HuH-7 (cell line): ENCODE measurements around the gene PLEKHM3.

ENCODE experiments used
- DNase-seq: peaks from one replicate; pipeline ENCODE4 v3.0.0; 2011; ENCODE audit warnings: low spot score

PLEKHM3 gene

GRCh38 chr2:207887500-207887899, 137.8 kb downstream of the PLEKHM3 start:
- DNase-seq = no peak

GRCh38 chr2:207885010-207885409, 140.3 kb downstream of the PLEKHM3 start:
- DNase-seq = no peak

DNA sequence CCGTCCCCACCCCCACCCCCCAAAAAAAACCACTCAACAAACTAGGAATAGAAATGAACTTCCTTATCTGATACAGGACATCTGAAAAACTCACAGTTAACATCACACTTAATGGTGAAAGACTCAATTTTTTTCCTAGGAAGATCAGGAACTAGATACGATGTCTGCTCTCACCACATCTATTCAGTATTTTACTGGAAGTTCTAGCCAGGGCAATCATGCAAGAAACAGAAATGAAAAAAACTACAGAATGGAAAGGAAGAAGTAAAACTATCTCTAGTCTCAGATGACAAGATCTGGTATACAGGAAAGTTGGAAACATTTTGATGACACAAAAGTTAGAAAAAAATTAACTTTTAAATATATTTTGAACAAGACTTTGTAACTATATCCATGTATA, 141.2 kb downstream of the PLEKHM3 start:
- no peak for DNase-seq

DNA sequence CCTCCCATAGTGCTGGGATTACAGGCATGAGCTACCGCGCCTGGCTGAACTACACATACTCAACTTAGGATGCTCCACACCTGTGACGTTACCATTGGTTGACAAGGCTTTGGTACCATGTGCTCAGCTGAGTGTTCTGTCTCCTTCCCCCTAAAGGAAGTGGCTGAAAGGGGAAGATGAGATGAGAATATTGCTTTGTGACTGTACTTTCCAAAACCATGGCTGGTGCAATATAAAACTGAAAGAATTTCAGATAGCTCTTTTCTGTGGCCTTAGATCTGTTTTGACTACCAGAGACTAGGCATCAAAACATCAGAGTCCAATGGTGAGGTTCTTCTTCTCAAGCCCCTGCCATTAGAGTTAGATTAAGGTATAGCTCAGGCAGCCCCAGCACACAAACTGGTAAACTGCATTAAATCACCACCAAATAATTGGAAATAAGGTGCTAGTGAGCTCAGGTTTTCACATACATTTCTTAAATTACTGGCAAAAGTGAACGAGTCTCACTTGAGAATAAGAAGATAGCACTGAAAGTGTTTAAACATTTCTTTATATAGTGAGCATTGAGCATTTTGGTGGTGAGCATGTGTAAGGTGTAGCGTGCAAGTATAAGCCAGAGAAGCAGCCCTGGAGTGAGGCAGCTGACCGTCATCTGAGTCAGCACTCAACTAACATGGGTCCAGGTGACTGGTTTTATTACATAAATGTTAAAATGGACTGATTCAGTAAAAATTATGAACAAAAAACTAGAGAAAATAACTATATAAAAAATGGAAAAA, 142.1 kb downstream of the PLEKHM3 start:
- no peak for DNase-seq

DNA sequence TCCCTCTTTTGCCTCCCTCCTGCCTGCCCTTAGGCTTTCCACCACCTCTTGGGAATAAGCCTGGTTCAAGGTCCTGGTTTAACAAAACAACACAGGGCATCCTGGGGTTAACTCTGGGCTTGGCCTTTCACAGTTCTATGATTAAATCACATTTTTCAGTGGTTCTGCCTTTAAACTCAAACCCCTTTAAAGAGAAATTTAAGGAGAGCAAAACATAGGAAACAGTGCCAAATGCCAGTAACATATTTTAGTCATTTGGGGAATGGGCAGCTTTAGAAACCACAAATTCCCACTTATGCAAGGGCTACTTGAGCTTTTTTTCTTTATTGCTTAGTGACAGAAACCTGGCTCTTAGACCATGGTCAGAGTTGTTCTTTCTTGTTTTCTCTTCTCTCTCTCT, 143.4 kb downstream of the PLEKHM3 start:
- DNase-seq = no peak

- peak; percentile 23 for DNase-seq
Observed at GRCh38 chr2:207879536-207879935, 145.8 kb downstream of the PLEKHM3 start.

DNA sequence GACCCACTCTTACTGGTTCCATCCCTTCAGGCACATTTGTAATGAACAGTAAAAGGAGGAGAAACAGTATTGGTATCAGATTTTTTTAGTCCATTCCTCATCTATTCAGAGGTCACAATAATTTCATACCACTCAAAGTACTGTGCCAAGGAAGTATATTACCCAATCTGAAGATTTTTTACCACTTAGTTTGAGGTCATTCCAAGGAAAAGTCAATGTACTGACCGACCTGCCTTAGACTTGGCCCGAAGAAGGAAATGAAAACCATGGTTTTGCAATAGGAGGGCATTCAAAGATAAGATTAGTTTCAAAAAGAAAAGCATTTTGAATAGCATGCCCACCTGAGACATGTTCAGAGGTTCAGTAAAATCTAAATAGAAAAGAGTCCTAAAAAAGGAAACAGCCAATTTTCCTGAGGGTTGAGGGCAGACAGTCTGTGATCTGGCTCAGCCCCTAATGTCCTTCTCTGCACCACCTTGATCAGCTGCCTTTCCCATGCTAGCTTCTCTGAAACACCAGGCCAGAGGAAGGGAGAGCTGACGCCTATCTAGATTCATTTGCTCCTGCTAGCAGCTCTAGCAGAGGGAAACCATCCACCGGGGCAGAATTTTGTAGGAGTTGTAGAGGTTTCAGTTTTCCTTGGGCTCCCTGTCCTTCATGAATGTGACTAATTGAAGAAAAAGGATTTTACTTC, 148.3 kb downstream of the PLEKHM3 start:
- DNase-seq = no peak

GRCh38 chr2:207875473-207876212, 149.7 kb downstream of the PLEKHM3 start:
- no peak for DNase-seq

DNA sequence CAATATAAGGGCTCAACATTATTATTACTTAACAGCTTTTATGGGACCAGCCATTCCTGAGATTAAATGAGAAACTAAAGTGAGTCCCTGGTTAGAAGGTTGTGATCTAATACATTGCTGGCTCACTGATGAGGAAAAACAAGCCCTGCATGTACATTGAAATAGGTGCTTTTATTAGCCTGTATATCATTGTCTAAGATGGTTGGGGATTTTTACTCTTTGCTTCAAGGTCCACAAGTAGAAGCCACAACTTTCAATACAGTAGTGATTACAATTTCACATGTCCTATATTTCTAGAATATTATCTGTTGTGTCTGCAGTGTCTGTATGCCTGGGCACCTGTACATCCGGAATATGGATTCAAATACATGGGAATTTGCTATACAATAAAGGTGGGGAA, 151.5 kb downstream of the PLEKHM3 start:
- DNase-seq = no peak

GRCh38 chr2:207871911-207872310, 153.4 kb downstream of the PLEKHM3 start:
- no peak for DNase-seq

- no peak for DNase-seq
Observed at GRCh38 chr2:207871506-207871905, 153.8 kb downstream of the PLEKHM3 start.

GRCh38 chr2:207870814-207871213, 154.5 kb downstream of the PLEKHM3 start:
- DNase-seq = no peak

GRCh38 chr2:207869784-207870778, 155.2 kb downstream of the PLEKHM3 start:
- DNase-seq = peak; percentile 39

DNA sequence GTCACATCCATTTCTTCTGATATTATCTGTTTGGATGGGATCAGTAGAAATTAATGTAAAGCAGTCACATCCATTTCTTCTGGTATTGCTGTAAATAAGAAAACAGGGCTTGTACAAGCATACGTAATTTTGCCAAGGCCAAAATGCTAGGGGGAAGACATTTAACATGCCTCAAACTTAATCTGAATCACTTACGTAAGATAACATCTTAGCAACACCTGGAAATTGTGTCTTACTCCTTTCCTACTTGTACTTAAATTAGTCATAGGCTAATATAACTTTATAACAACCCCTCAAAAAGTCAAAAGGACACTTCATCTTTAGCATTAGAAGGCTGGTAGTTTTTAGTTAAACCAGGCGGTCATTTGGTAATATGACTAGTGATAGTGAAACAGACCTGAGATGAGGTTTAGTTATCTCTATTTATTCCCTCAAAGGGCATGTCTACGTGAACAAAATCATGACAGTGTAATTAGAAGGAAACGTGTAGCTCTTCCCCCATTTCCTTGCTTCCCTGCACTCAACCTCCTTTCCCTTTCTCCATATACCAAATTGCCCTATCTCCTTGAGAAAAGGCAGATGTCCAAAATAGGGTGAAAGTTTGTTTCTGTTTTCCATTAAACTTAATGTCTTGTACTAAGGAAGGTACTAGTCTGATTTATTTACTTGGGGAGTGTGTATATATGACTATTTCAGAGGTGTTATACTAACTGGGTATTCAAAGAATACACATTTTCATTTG, 156.3 kb downstream of the PLEKHM3 start:
- DNase-seq = no peak

DNA sequence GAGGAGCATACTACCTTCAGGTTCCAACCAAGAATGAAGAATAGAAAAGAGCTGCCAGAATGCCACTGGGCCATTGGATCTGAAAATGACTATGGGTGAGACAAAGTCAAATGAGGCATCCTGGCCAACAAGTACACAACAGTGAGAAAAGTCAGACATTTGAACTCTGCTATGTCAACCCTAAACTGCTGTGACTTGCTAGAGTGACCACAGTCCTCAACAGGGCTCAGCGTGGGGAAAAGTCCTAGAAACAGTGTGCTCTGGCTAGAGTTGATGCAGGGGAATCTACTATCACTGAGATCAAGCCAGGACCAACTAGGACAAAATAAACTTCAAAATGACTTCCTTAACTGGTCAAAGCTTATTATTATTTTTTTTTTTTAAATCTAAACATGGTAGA, 157.4 kb downstream of the PLEKHM3 start:
- DNase-seq = no peak

GRCh38 chr2:207867056-207867455, 158.3 kb downstream of the PLEKHM3 start:
- no peak for DNase-seq

DNA sequence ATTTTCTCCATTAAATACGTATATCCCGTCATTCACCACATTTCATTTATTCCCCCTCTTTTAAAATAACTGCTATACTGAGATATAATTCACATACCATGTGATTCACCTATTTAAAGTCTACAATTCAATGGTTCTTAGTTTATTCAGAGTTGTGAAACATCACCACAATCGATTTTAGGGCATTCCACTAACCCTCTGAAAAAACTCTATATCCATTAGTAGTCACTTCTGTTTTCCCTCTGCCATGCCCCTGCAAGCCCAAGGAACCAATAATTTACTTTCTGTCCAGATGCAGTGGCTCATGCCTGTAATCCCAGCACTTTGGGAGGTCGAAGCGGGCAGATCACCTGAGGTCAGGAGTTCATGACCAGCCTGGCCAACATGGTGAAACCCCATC, 160.1 kb downstream of the PLEKHM3 start:
- no peak for DNase-seq

DNA sequence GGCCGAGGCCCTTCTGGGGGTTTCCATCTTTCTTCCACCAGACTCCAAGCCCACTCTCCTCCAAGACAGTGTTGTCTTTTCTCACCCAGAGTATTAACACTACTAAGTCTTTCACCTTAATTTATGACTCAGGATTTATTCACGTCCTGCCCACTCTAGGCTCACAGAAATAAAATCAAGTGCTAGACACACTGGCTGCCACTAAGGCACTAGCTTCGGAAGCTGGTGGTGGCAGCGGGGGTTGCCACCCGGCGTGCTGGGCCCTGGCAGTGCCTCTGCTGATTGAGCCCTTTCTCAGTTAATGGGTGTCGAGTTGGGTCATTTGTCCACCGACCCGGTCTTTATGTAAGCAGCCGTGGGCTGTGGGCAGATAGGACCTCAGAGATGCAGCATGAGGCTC, 162.0 kb downstream of the PLEKHM3 start:
- no peak for DNase-seq

DNA sequence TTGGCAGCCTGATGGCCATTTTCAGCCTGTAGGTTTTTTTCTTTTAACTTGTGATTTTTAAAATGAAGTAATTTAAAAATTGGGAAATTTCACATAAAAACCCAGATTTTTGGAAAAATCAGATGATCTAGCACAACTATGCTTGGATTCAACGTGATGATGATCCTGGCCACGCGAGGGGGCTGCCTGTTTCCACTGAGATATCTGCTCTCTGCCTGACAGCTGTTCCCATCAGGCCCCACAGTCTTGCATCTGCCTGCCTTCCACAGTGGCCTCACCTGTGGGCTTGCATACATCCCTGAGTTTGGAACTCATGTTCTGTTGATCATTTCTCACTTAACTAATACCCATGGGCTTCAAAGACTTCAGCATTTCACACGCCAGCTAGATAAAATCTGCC, 163.5 kb downstream of the PLEKHM3 start:
- no peak for DNase-seq

- DNase-seq = no peak
Observed at GRCh38 chr2:207860685-207861084, 164.6 kb downstream of the PLEKHM3 start.

DNA sequence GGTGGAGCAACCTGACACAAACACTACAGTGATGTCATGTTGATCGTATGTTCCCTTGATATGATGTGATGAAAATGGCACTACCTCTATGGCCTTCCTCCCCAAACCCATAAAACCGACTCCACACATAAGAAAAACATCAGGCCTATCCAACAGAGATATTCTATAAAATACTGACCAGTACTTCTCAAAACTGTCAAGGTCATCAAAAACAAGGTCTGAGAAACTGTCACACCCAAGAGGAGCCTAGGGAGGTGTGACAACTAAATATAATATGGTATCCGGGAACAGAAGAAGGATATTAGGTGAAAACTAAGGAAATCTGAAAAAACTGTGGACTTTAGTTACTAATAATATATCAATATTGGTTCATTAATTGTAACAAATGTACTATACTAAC, 169.7 kb downstream of the PLEKHM3 start:
- DNase-seq = no peak
